Stimulated activated CD4-positive, alpha-beta T cell treated with anti-CD3 and anti-CD28 coated beads, Interleukin-4, amount 100 ng/mL, for 1 hour (primary cell): ENCODE results near the gene HNRNPC.

Experiments used
- DNase-seq: peaks from one replicate; pipeline ENCODE4 v3.0.0-alpha.2; 2020

The HNRNPC gene

DNA sequence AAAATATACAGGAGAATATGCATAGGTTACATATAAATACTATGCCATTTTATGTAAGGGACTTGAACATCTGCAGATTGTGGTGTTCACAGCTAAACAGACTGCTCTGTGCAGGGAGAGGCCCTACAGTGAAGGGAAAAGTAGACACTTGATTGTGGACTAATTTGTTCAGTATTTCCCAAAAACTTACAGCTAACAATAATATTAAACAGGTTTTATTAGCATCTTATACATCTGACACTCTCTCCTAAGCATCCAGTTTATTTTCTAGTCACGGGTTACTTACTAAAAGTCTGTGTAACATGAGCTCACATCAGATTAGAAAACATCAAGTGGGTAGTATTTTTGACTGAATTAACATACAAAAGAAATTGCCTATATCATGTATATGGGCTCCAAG, 60.1 kb downstream of the HNRNPC start:
- DNase-seq, result no peak

DNA sequence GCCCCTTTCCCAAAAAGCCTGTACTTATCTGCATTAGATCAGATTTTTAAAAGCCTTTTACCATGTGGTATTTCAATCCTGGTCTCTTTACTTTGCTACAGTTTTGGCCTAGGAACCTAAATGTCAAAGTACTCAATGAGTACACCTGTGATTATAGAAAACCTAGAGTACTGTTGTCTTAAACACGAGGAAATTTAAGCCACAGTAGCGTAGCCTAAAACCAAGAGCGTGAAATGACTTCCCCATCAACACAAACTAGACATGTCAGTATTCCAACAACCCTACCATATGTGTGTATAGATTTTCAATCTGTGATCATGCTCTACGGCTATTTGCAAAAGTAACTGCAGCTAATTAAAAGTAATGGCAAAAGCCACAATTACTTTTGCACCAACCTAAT, 60.7 kb downstream of the HNRNPC start:
- no peak for DNase-seq

DNA sequence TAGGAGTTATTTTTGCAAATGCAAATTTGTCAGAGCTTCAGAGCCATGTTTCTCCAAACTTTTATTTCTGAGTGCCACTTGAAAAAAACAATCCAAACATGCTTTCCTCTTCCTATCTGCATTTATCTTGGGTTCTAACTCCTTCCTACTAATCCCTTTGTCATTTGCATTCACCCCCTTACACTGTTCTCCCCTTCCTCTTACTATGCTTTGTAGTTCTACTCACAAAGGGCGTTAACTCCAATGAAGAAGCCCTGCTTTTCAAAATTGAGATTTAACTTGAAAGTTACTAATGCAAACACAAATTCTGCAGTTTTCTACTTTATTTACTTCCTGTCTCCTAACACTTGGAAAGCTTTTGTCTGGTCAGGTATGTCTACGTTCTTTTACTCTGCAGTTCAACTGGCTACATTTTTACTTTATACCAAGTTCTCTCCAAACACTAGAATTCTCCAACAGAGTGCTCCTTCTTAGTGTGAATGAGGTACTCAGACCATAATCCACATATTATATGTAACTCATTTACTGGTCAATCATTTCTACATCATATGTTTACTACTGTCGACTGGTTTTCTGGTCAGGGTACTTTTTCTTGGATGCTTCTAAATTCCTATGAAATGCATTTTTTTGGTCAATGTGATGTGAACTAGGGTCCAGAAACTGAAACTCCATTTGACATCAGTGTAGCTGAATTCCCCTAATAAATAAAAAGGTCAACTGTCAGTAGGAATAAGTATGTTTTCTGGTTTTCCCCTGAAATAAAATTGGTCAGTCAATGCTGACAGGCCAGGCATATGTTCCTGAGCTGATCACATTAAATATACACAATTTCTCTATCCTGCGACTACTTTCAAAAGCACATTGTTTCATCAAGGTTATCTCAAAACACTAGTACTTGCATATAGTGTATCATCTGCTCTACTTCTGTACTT, 62.2 kb downstream of the HNRNPC start:
- DNase-seq, result no peak

DNA sequence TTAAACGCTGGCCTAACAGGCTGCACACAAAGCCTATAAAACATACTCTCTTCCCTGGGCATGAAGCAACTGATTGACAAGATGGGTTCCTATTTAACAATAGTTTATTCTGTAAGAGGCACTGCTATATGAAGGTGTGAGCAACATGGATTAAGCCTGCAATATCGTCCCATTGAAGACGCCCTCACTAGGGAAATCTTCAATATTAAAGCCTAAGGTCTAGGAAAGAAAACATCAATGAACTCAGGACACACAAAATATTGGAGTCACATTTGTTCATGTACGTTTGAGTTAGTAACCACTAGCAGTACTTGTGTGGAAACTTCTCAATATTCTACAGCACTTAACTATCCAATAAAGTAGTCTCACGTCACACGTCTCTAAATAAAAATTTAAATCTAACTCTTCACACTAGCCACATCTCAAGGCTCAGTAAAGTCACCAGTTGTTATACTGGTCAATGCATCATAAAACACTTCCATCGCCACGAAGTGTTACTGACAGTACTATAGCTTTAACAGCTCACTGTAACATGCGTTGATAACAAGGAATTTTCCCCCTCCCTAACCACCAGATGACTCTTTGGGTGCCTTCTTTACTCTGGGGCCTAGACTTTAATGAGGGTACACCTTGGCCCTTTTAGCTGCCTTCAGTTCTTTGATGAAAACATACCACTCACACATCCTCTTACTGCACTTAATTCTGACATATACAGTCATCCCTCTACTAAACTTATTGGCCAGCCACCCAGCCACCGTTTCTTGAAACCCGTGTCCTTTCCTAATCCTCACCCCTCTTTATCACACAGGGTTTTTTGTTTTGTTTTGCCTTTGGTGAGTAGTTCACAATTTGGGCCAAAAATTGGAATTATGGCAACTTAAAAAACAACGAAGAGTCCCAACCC, 63.3 kb downstream of the HNRNPC start:
- DNase-seq, result no peak

DNA sequence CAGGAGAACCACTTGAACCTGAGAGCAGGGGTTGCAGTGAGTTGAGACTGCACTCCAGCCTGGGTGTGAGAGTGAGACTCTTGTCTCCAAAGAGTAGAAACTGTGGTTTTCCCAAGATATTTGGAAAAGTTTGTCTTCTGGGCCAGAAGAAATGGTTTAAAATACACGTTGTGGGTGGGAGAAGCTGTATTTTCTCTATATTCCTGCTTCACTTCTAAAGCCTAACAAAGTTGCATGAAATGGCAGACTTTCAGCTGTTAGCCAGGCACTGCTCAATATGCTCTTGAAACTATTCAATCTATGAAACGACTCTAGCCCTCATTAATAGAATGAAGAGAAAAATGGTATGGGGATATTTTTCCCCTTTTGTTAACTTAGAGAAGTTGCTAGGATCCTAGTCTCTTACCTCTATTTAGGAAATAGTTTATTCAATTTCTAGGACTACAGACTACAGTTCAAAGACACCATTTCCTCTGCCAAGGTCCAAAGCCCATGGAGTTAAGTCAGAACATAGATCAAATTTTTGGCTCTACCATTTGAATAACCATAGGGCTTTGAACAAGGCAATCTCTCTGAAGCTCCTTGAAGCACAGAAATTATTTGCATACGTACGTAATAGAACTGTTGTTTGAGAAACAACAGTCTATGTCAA, 64.1 kb downstream of the HNRNPC start:
- no peak for DNase-seq

DNA sequence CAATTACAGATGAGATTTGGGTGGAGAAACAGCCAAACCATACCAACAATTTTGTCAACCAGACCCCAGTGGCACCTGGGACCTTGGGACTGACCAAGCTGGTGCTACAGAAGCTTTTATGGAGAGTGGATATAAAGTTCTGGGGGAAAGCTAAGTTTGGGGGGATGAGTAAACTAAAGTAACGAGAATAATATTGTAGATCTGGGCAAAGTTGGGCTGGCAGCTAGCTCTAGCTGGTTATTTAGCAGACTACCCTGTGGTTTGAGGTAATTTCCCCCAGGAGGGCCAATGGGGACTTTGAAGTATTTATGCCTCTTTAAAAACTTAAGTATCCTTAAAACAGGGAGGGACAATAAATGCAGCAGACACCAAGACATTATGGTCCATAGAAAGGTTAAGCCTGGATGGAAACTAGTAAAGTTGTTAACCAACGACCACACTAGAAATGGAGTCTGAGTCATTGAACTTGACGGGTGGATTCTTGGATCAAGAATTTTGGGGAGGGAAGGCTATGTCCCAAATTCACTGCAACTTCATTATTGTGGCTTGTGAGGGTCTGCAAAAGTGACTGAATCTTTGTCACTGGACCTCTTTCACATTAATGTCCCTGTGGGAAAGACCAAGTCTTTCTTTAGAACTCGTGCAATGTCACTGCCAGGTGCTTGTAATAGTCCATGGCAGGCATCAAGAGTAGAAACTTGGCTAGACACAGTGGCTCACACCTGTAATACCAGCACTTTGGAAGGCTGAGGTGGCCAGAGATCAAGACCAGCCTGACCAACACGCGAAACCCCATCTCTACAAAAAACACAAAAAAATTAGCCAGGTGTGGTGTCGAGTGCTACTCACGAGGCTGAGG, 64.8 kb downstream of the HNRNPC start:
- no peak for DNase-seq

DNA sequence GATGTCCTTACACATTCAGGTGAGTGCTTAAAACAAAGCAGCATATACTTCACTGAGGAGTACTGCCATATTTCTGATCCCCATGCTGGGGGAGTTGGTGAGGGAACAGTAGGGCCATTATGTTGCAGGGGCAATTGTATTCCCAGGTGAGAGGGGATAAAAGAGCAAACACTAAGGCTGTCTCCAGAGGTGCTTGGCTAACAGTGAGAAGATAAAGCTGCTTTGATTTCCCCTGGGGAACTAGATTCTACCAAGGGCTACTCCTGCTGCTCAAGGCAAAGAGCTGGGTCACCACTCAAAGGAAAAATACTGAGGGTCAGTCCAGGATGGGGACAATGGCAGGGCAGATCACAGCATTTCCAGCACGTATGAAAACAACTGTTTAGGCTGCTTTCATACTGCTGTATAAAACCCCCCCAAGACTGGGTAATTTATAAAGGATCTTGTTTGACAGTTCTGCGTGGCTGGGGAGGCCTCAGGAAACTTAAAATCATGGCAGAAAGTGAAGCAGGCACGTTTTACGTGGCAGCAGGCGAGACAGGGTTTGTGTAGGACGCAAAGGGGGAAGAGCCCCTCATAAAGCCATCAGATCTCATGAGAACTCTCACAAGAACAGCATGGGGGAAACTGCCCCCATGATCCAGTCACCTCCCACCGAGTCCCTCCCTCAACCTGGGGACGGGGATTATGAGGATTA, 65.6 kb downstream of the HNRNPC start:
- no peak for DNase-seq

DNA sequence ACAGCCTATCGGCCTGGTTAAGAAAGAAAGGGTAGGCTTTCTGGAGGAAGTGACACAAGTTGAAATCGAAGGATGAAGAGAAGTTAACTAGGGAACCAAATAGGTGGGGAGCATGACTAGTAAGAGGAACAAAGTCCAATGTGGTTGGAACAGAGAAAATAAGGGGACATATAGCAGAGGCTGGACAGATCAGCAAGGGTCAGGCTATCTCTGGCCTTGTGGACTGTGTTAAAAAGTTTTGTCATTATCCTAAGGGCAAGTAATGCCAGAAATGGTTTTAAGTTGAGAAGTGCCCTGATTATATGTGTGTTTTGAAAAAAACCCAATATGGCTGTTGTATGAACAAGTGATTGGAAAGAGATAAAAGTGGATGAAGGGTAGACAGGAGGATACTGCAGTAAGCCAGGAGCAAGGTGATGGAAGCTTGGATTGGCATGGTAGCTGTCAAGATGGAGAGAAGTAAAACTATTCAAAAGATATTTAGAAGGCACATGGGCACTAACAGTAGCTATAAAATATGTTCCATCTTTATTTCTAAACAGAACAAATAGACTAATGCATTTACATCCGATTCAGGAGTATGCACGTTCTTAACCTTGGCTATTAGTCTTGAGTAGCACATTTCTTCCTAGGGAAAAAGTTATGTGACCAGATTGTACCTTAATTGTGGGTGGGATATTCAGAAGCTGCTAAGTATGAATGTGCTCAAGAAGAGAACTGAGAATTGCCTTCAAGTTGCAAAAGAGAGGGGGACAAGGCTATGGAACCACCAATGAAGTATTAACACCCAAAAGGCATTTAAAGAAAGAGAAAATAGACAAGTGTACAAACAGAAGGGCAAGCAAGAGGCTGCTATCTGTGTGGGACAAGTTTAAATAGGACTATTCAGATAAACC, 66.5 kb downstream of the HNRNPC start:
- no peak for DNase-seq

DNA sequence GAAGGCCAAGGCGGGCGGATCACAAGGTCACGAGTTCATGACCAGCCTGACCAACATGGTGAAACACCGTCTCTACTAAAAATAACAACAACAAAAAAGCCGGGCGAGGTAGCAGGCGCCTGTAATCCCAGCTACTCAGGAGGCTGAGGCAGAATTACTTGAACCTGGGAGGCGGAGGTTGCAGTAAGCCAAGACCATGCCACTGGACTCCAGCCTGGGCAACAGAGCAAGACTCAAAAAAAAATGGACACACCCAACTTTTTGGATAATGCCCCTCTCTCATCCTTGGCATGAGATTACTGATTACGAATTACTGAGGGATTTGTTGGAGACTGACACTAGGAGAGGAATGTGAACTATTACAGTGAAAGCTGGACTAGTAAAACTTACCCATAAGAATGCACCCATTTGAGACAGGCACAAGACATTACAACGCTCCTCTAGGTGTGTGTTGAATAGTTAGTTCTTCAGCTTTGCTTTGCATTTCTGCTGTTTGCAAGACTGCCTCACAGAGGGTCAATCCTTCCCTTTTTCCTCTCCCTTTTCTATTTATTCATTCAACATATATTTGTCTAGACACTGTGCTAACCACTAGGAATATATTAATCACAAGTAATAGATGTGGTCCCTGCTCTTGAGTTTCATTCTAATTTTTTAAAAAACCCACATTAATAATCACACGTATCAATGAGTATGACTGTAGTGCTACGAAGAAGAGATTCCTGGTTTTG, 67.3 kb downstream of the HNRNPC start:
- no peak for DNase-seq

DNA sequence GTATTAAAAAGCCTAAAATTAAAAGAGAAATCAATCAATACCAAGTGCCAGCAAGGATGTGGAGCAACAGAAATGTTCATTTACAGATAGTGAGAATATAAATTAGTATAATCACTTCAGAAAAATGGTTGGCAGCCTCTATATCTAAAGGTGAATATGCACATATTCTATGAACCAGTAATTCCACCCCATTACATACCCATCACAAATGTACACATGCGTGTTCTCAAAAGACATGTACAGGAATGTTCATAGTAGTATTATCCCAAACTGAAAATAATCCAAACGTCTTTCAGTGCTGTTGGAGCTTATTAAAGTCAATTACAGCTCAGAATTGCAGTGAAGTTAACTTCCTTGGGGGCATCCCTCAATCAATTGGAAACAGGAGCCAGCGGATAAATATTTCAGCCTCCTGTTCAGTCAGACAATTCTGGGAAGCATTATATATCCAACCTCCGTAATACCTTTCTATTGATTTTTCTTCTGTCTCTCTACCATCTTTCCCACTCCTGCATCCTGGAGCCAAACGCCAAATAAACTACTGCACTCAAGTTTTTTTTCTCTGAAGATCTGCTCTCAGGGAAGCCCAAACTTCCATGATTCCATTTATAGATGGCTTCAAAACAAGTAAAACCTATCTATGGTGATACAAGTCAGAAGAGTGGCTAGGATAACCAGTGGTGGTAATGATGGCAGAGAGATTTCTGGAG, 68.3 kb downstream of the HNRNPC start:
- DNase-seq, result no peak

DNA sequence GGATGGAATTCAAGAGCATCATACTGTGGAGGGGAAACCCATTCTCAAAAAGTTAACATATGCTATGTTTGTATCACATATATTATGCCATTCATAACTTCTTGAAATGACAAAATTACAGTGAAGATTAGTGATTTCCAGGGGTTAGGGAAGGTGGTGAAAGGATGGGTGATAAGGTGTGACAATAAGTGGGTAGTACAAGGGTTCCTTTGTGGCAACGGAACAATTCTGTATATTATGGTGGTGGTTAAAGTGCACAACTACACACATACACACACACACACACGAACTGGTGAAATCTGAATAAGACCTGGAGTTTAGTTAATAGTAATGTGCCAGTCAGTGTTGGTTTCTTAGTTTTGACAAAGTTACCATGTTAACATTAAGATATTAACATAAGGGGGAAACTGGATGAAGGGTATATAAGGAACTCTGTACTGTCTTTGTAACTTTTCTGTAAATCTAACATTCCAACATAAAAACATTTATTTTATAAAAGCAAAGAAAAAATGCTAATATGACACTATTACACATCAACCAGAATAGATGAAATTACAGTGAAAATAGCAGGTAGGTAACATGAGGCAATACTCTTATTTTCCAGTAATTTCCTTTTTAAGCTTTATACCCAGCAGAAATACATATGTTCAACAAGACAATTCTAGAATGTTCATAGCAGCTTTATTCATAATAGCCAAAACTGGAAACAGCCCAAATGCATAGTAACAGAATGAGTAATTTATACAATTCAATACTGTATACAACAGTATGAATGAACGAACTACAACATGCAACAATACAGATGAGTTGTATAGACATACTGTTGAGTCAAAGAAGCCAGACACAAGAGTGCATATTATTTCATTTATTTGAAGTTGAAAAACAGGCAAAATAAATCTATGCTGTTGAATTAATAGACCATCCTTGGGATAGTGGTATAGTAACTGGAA, 69.4 kb downstream of the HNRNPC start:
- no peak for DNase-seq

DNA sequence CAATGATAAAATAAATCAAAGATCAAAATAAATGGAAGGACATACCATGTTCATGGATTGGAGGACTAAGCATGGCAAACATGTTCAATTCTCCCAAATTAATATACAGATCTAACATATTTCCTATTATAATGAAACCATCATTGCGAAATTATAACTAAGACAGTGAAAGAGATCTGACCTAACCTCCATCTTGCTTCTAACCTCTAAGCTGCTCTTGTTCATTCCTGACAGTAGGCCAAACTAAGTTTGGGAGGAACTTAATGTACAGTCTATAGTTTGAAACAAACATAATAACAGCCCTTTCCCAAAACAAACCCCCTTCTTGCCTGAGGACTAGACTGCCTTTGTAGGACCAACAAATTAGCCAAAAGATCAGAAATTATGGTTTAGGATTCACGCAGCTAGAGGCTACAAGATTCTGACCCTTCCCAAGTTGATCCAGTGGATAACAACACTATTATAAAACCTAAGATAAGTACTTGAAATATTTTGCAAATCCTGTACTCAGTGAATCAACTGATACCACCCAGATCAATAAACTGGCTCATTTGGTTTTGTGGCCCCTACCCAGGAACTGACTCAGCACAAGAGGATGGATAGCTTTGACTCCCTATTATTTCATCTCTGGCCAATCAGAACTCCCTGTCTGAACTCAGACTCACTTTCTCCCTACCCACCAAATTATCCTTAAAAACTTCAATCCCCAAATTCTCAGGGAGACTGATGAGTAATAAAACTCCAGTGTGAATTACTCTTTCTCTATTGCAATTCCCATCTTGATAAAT, 71.6 kb downstream of the HNRNPC start:
- DNase-seq, result no peak

DNA sequence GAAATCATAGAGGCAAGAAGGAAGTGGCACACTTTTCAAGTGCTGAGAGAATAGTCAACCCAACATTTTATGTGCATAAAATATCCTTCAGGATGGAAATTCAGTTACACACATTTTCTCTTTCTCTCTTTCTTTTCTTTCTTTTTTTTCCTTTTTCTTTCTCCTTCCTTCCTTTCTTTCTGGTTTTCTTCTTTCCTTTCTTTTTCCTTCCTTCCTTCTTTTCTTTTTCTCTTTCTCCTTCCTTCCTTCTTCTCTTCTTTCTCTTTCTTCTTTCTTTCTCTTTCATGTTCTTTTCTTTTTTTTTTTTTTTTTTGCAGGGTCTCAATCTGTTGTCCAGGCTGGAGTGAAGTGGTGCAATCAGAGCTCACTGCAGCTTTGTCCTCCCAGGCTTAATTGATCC, 74.6 kb downstream of the HNRNPC start:
- DNase-seq, result no peak

DNA sequence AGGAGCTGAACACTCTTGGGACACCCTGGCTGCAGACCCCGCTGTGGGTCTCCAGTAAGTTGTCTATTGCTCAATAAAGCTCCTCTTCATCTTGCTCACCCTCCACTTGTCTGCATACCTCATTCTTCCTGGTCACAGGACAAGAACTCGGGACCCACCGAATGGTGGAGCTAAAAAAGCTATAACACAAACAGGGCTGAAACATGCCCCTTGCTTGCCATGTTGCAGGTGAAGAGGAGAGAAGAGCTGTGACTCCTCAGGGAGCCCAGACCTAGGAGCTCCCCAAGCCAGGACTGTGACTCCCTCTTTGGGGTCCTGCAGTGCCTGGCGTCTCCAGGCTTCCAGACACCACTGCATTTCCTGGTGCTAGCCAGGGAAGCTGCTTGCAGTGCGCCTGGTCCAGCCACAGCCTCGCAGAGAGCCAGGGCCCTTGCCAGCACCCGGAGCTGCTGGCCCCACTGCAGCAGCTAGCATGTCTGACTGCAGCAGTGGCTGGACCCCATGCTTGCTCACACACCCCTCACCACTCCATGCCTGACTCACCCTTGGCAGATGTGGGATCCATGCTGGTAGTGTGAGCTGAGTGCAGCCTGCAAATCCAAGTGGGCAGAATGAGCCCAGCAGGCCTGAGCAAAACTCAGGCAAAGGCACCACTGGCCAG, 76.2 kb downstream of the HNRNPC start:
- DNase-seq, result no peak

DNA sequence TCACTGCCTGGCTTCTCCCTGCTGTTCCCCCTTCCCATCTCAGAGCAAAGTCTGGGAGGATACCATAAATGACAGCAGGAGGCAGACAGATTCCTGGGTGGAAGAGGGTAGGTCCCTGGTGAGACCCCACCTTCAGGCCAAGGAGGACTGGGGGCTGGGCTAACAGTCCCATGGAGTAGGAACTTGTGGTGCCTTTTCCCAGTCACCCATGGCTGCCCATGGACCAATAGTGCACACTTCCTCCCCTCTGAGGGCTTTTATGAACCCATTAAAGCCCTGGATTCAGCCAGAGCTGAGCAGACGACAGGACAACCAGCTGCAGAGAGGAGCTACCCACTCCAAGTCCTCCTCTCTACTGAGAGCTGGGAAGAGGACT, 76.8 kb downstream of the HNRNPC start:
- DNase-seq, result no peak

DNA sequence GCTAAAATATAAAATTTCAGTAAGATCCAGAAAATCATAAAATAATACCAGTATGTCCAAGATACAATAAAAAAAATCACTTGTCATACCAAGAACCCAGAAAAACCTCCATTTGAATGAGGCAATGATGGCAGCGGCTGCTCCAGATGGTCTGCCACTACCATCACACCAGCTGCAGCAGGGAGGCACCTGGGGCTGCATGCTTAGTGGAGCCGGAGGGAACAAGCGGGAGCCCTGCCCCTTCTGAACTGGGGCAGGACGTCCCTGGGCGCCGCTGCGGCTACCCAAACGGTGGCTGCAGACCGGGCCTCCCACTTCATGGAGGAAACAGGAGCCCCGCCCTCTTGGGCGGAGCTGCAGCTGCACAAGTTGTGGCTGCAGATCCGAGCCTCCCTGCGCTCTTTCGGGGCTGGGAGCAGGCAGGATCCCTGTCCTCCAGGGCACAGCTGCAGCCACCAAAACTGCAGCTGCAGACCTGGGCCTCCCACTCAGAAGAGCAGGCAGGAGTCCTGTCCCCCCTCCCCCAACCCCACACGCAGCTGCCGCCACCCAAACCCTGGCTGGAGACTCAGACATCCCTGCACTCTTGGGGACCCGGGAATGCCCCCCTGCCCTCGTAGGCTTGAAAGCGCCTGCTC, 77.3 kb downstream of the HNRNPC start:
- DNase-seq, result peak; percentile 64
